DMS79 (cell line): ENCODE data around the gene ADAM19.
"Not testable (repeated sequence)": the region's sequence is repeated elsewhere in the genome, so short reads cannot be mapped to it uniquely, and the experiment has no call there.

ENCODE experiments used
- DNase-seq: peaks from one replicate; lab custom pipeline; 2025; lab: John Stamatoyannopoulos, UW

ADAM19 gene

DNA sequence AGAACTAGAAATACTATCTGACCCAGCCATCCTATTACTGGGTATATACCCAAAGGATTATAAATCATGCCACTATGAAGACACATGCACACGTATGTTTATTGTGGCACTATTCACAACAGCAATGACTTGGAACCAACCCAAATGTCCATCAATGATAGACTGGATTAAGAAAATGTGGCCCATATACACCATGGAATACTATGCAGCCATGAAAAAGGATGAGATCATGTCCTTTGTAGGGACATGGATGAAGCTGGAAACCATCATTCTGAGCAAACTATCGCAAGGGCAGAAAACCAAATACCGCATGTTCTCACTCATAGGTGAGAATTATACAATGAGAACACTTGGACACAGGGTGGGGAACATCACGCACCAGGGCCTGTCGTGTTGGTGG lies 145.7 kb downstream of the ADAM19 start:
- DNase-seq = not testable (repeated sequence)
